ENCODE results near the gene CHRM1. TPM values are rescaled to one million over a fixed set of nuclear protein-coding genes. Genes with fewer than 3 reads are reported as not detected.

The CHRM1 gene
- total RNA-seq, 4 donors from 2014 or later: not detected

Small RNA genes lying within 50 kb of the gene (small RNA-seq; reads per million reads assigned to genes)
- not detected for gene RN7SL259P

Other genes with a start within 250 kb of the CHRM1 start
- gene UQCC3, start 249.7 kb downstream of the CHRM1 start, total RNA-seq: 10 to 100 TPM in 3 of 4 donors, 1 to 10 TPM in 1; 7.6 to 22.2 (median 14.6) TPM
- 10 to 100 TPM in 1 of 4 donors, 1 to 10 TPM in 3; 3.9 to 11.1 (median 5.4) TPM for gene LBHD1, start 249.1 kb downstream of the CHRM1 start, total RNA-seq
- 100 to 1,000 TPM; 140 to 205 (median 162) TPM for gene UBXN1, start 242.3 kb downstream of the CHRM1 start, total RNA-seq
- gene LRRN4CL, start 231.8 kb downstream of the CHRM1 start, total RNA-seq: 10 to 100 TPM; 44.6 to 64.8 (median 48.4) TPM
- 100 to 1,000 TPM in 2 of 4 donors, 10 to 100 TPM in 2; 58.8 to 149 (median 93.2) TPM for gene BSCL2, start 213.9 kb downstream of the CHRM1 start, total RNA-seq
- 1 to 10 TPM in 1 of 4 donors, under 1 TPM in 1, not detected in 2; 0.63 to 2.6 TPM for gene GNG3, start 213.7 kb downstream of the CHRM1 start, total RNA-seq
- gene HNRNPUL2, start 193.9 kb downstream of the CHRM1 start, total RNA-seq: 10 to 100 TPM; 24.7 to 34.8 (median 28.6) TPM
- 10 to 100 TPM; 20.1 to 37.1 (median 23.6) TPM for gene TTC9C, start 192.9 kb downstream of the CHRM1 start, total RNA-seq
- gene ZBTB3, start 167.2 kb downstream of the CHRM1 start, total RNA-seq: 1 to 10 TPM; 8.1 to 9.8 (median 8.9) TPM
- gene POLR2G, start 159.8 kb downstream of the CHRM1 start, total RNA-seq: 10 to 100 TPM; 49.2 to 70.0 (median 53.6) TPM
- gene TAF6L, start 150.0 kb downstream of the CHRM1 start, total RNA-seq: 10 to 100 TPM; 23.2 to 38.8 (median 33.1) TPM
- gene TMEM179B, start 134.0 kb downstream of the CHRM1 start, total RNA-seq: 100 to 1,000 TPM in 1 of 4 donors, 10 to 100 TPM in 3; 80.8 to 105 (median 94.9) TPM
- 10 to 100 TPM; 22.9 to 40.4 (median 31.3) TPM for gene TMEM223, start 129.4 kb downstream of the CHRM1 start, total RNA-seq
- 10 to 100 TPM; 51.3 to 94.4 (median 67.0) TPM for gene NXF1, start 115.9 kb downstream of the CHRM1 start, total RNA-seq
- gene STX5, start 89.3 kb downstream of the CHRM1 start, total RNA-seq: 10 to 100 TPM; 25.9 to 39.1 (median 29.2) TPM
- gene TEX54, start 88.5 kb downstream of the CHRM1 start, total RNA-seq: not detected
- 10 to 100 TPM; 31.7 to 75.0 (median 48.0) TPM for gene WDR74, start 81.8 kb downstream of the CHRM1 start, total RNA-seq
- 100 to 1,000 TPM; 108 to 148 (median 133) TPM for gene SLC3A2, start 40.5 kb downstream of the CHRM1 start, total RNA-seq
- gene SLC22A6, start 63.6 kb upstream of the CHRM1 start, total RNA-seq: not detected
- gene SLC22A8, start 94.5 kb upstream of the CHRM1 start, total RNA-seq: not detected
- gene SLC22A24, start 222.9 kb upstream of the CHRM1 start, total RNA-seq: not detected

All from tibial nerve (tissue), 4 donors.